ENCODE results near the gene RANBP17. TPM values are rescaled to one million over a fixed set of nuclear protein-coding genes. Genes with fewer than 3 reads are reported as not detected.

Gene RANBP17
- total RNA-seq, 1 donor from 2014 or later = 79.9 TPM

GRCh38 chr5:171342362-171343111 is 480.7 kb downstream of the RANBP17 start:
- peaks cover 6 to 12% (median 11%) of the 10 kb centered on the region in 3 donors for H3K27me3 ChIP-seq (ENCODE audit: control insufficient read depth in 3 of 3, insufficient read depth in 3 of 3, low read length in 3 of 3)
- no peak overlapping the region for H3K4me3 ChIP-seq (ENCODE audit: low read length in 3 of 3)
- H3K9me3 ChIP-seq (ENCODE audit: control insufficient read depth in 3 of 3, low read length in 3 of 3) = no peaks in the 10 kb centered on the region

GRCh38 chr5:171344936-171345608 is 483.3 kb downstream of the RANBP17 start:
- no peaks in the 10 kb centered on the region for H3K9me3 ChIP-seq (ENCODE audit: control insufficient read depth in 3 of 3, low read length in 3 of 3)
- H3K9ac ChIP-seq (ENCODE audit: low read depth in 1 of 3, low read length in 3 of 3) = no peak overlapping the region
- H3K27ac ChIP-seq (ENCODE audit: low read depth, low read length) = no peak overlapping the region
- H3K36me3 ChIP-seq (ENCODE audit: control insufficient read depth in 3 of 3, insufficient read depth in 3 of 3, low read length in 3 of 3) = no peaks in the 10 kb centered on the region
- no peaks in the 10 kb centered on the region for H3K4me1 ChIP-seq (ENCODE audit: control insufficient read depth in 3 of 3, insufficient read depth in 3 of 3, low read length in 3 of 3)
- H3K4me3 ChIP-seq (ENCODE audit: low read length in 3 of 3) = no peak overlapping the region
- peaks cover 3 to 6% (median 6%) of the 10 kb centered on the region in 3 donors for H3K27me3 ChIP-seq (ENCODE audit: control insufficient read depth in 3 of 3, insufficient read depth in 3 of 3, low read length in 3 of 3)

More at GRCh38 chr5:171342362-171343111, 480.7 kb downstream of the RANBP17 start:
- Histone ChIP-seq H3K27ac (ENCODE audit: low read depth, low read length) (no peak overlapping the region), H3K4me1 (ENCODE audit: control insufficient read depth in 3 of 3, insufficient read depth in 3 of 3, low read length in 3 of 3) (no peaks in the 10 kb centered on the region), H3K36me3 (ENCODE audit: control insufficient read depth in 3 of 3, insufficient read depth in 3 of 3, low read length in 3 of 3) (no peaks in the 10 kb centered on the region), H3K9ac (ENCODE audit: low read depth in 1 of 3, low read length in 3 of 3) (no peak overlapping the region)

Small RNAs within 50 kb of the gene (small RNA-seq; reads per million reads assigned to genes)
- not detected for gene AC091980.1

Other genes with a start within 250 kb of the RANBP17 start
- under 0.01 TPM for gene GABRP, start 78.3 kb upstream of the RANBP17 start, total RNA-seq

Measured in skeletal muscle tissue (tissue), 5 donors.